GM10847 (cell line): ENCODE results near the gene PKHD1.

Source experiments
- POLR2A ChIP-seq: IDR thresholded peaks from 2 replicates; pipeline ENCODE4 v1.6.1; 2011; ENCODE audit not compliant: insufficient read length; ENCODE audit errors: extremely low read depth

Gene PKHD1

GRCh38 chr6:51951924-51952323 is 135.5 kb downstream of the PKHD1 start:
- no peak for TF ChIP-seq POLR2A

GRCh38 chr6:51949526-51949925 is 137.9 kb downstream of the PKHD1 start:
- TF ChIP-seq POLR2A = no peak

GRCh38 chr6:51936531-51937290 is 150.7 kb downstream of the PKHD1 start:
- TF ChIP-seq POLR2A = no peak

GRCh38 chr6:51934098-51934497 is 153.3 kb downstream of the PKHD1 start:
- no peak for TF ChIP-seq POLR2A

GRCh38 chr6:51932956-51933355 is 154.5 kb downstream of the PKHD1 start:
- TF ChIP-seq POLR2A = no peak

GRCh38 chr6:51930602-51931001 is 156.8 kb downstream of the PKHD1 start:
- TF ChIP-seq POLR2A = no peak

GRCh38 chr6:51929934-51930574 is 157.4 kb downstream of the PKHD1 start:
- no peak for TF ChIP-seq POLR2A

- no peak for TF ChIP-seq POLR2A
Measured at GRCh38 chr6:51928320-51928719, 159.1 kb downstream of the PKHD1 start.

- no peak for TF ChIP-seq POLR2A
Measured at GRCh38 chr6:51927450-51927849, 160.0 kb downstream of the PKHD1 start.

GRCh38 chr6:51926125-51926524 is 161.3 kb downstream of the PKHD1 start:
- TF ChIP-seq POLR2A = no peak

- TF ChIP-seq POLR2A = no peak
Measured at GRCh38 chr6:51915098-51915497, 172.3 kb downstream of the PKHD1 start.

GRCh38 chr6:51913265-51913664 is 174.1 kb downstream of the PKHD1 start:
- TF ChIP-seq POLR2A = no peak

- TF ChIP-seq POLR2A = no peak
Measured at GRCh38 chr6:51910851-51911250, 176.6 kb downstream of the PKHD1 start.

- no peak for TF ChIP-seq POLR2A
Measured at GRCh38 chr6:51908243-51908642, 179.2 kb downstream of the PKHD1 start.

- TF ChIP-seq POLR2A = no peak
Measured at GRCh38 chr6:51901766-51902764, 185.3 kb downstream of the PKHD1 start.
